IMR-90 (cell line): ENCODE results near the gene FIS1.

Source experiments
- CEBPB ChIP-seq: IDR thresholded peaks from 2 replicates; pipeline ENCODE4 v1.6.1; 2012; ENCODE audit warnings: low read depth, low read length, improper control_type of control experiment
- CHD1 ChIP-seq: IDR thresholded peaks from 2 replicates; pipeline ENCODE4 v1.6.1; 2012; ENCODE audit warnings: low read depth, low read length, improper control_type of control experiment
- FOS ChIP-seq: fragments of 150-350 bp; IDR thresholded peaks from 2 replicates; pipeline ENCODE4 v1.6.1; 2016; ENCODE audit warnings: low read depth, low read length
- MAFK ChIP-seq: IDR thresholded peaks from 2 replicates; pipeline ENCODE4 v1.6.1; 2012; ENCODE audit warnings: low read depth, low read length, improper control_type of control experiment
- MAZ ChIP-seq: IDR thresholded peaks from 2 replicates; pipeline ENCODE4 v1.6.1; 2012; ENCODE audit warnings: low read depth, mild to moderate bottlenecking, low read length, improper control_type of control experiment, moderate library complexity, borderline replicate concordance
- NFE2L2 ChIP-seq: fragments of 150-350 bp; IDR thresholded peaks from 2 replicates; pipeline ENCODE4 v1.6.1; 2016; ENCODE audit warnings: low read depth, mild to moderate bottlenecking, low read length
- POLR2A ChIP-seq: IDR thresholded peaks from 2 replicates; pipeline ENCODE4 v1.6.1; 2012; ENCODE audit warnings: mild to moderate bottlenecking, low read depth, low read length
- RAD21 ChIP-seq: IDR thresholded peaks from 2 replicates; pipeline ENCODE4 v1.6.1; 2012; ENCODE audit warnings: low read length, improper control_type of control experiment
- RCOR1 ChIP-seq: IDR thresholded peaks from 2 replicates; pipeline ENCODE4 v1.6.1; 2012; ENCODE audit warnings: mild to moderate bottlenecking, low read length, improper control_type of control experiment; ENCODE audit not compliant: insufficient replicate concordance
- RFX5 ChIP-seq: IDR thresholded peaks from 2 replicates; pipeline ENCODE4 v1.8.0; 2012; ENCODE audit warnings: low read depth, mild to moderate bottlenecking, low read length, moderate library complexity
- SMC3 ChIP-seq: fragments of 150-350 bp; IDR thresholded peaks from 2 replicates; pipeline ENCODE4 v1.6.1; 2016; ENCODE audit warnings: low read depth, mild to moderate bottlenecking, antibody characterized with exemption, low read length, moderate library complexity
- TF ChIP-seq, protein P1 (sequence below): conservative IDR thresholded peaks from 2 replicates; pipeline ENCODE4 v1.5.1; 2012; ENCODE audit warnings: mild to moderate bottlenecking, low read depth, low read length, improper control_type of control experiment
- TF ChIP-seq, protein P2 (sequence below): fragments of 150-350 bp; IDR thresholded peaks from 2 replicates; pipeline ENCODE4 v1.6.1; 2016; ENCODE audit warnings: low read depth, mild to moderate bottlenecking, low read length, moderate library complexity, borderline replicate concordance
- TF ChIP-seq, protein P3 (sequence below): fragments of 150-350 bp; IDR thresholded peaks from 2 replicates; pipeline ENCODE4 v1.6.1; 2017; ENCODE audit warnings: mild to moderate bottlenecking, antibody characterized with exemption, low read length, low read depth

DNA sequence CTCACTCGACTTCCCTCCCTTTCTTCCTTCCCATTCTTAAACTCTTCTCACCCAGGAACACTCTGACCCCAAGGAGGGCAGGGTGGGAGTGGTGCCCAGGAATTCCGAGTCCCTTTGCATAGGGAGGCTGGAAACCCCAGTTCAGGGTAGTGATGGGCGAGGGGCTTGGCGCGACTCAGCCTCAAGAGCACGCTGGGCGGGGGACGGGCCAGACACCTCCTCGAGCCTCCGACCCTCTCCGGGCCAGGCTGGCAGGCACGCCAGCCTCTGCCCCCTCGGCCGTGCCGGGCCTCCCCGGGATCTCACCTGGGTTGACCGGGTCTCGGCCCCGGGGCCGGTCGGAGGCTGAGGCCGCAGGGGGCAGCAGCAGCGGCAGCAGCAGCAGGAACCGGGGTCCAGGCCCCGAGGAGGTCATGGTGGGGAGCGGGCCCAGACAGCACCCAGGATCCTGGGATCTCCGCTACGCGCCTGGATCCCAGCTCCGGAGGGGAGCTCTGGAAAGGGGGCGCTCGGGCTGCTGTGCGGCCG, 28.0 kb downstream of the FIS1 start:
- TF ChIP-seq, protein P1, sequence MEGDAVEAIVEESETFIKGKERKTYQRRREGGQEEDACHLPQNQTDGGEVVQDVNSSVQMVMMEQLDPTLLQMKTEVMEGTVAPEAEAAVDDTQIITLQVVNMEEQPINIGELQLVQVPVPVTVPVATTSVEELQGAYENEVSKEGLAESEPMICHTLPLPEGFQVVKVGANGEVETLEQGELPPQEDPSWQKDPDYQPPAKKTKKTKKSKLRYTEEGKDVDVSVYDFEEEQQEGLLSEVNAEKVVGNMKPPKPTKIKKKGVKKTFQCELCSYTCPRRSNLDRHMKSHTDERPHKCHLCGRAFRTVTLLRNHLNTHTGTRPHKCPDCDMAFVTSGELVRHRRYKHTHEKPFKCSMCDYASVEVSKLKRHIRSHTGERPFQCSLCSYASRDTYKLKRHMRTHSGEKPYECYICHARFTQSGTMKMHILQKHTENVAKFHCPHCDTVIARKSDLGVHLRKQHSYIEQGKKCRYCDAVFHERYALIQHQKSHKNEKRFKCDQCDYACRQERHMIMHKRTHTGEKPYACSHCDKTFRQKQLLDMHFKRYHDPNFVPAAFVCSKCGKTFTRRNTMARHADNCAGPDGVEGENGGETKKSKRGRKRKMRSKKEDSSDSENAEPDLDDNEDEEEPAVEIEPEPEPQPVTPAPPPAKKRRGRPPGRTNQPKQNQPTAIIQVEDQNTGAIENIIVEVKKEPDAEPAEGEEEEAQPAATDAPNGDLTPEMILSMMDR: no peak
- TF ChIP-seq MAZ (no peak), MAFK (no peak), POLR2A (no peak), RFX5 (no peak), FOS (no peak), CHD1 (no peak), CEBPB (no peak), RAD21 (no peak), NFE2L2 (no peak), SMC3 (no peak), RCOR1 (no peak)
- TF ChIP-seq, protein P2, sequence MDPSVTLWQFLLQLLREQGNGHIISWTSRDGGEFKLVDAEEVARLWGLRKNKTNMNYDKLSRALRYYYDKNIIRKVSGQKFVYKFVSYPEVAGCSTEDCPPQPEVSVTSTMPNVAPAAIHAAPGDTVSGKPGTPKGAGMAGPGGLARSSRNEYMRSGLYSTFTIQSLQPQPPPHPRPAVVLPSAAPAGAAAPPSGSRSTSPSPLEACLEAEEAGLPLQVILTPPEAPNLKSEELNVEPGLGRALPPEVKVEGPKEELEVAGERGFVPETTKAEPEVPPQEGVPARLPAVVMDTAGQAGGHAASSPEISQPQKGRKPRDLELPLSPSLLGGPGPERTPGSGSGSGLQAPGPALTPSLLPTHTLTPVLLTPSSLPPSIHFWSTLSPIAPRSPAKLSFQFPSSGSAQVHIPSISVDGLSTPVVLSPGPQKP: no peak
- TF ChIP-seq, protein P3, sequence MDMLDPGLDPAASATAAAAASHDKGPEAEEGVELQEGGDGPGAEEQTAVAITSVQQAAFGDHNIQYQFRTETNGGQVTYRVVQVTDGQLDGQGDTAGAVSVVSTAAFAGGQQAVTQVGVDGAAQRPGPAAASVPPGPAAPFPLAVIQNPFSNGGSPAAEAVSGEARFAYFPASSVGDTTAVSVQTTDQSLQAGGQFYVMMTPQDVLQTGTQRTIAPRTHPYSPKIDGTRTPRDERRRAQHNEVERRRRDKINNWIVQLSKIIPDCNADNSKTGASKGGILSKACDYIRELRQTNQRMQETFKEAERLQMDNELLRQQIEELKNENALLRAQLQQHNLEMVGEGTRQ: no peak
